ENCODE measurements around the gene FAM78A.
"Not testable (repeated sequence)": the region's sequence is repeated elsewhere in the genome, so short reads cannot be mapped to it uniquely, and the experiment has no call there.

FAM78A gene

GRCh38 chr9:131280660-131281059 lies 4.3 kb upstream of the FAM78A start:
- DNase-seq: no peak

GRCh38 chr9:131279863-131280570 lies 3.7 kb upstream of the FAM78A start:
- DNase-seq: no peak

DNA sequence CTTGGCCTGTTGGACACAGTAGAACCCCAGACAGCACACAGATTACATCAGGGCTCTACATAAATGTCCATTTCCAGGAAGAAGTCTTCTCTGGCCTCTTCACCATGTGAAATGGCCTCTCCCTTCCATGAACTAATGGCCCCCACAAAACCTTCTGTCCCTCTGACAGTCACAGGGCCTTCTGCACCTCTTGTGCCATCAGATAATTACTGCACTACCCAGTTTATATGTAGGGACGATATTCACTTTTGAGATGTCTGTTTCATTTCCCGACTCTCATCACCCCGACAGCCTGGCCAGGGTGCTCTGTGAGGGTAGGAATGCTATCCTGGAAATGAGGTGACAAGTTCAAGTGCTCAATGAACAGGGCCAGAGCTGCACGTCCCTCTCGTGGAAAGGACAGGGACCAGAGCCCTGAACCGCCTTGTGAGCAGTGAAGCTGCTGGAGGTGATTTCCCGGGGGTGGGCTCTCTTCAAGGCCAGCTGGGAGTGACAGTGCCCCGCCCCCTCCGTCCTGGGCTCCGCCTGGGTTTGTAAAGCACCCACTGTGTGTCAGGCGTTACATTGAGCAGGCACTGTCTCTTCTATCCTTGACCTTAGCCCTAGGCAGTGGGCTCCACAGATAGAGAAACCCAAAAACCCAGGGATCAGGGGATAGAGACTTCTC lies 3.0 kb upstream of the FAM78A start:
- no peak for DNase-seq

DNA sequence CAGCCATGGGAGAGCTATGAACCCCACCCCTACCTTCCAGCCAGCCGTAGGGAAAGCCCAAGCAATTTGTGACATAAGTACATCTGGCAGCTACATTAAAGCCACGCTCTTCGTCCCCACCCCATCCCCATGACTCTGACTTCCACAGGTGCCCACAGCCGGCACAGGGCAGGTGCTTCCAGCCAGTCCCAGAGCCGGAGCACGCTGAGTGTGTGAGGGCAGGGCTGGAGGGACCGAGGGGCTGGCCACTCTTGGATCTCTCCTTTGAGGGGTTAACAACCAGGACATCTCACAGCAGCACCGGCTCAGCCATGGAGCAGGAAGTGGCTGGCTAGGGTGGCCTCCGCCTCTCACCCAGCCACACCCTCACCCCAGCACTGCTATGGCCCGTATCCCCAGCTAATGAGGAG lies 2.4 kb upstream of the FAM78A start:
- peak; percentile 58 for DNase-seq

- peak; percentile 93 for DNase-seq
Measured at GRCh38 chr9:131277910-131278701, 1.8 kb upstream of the FAM78A start.

DNA sequence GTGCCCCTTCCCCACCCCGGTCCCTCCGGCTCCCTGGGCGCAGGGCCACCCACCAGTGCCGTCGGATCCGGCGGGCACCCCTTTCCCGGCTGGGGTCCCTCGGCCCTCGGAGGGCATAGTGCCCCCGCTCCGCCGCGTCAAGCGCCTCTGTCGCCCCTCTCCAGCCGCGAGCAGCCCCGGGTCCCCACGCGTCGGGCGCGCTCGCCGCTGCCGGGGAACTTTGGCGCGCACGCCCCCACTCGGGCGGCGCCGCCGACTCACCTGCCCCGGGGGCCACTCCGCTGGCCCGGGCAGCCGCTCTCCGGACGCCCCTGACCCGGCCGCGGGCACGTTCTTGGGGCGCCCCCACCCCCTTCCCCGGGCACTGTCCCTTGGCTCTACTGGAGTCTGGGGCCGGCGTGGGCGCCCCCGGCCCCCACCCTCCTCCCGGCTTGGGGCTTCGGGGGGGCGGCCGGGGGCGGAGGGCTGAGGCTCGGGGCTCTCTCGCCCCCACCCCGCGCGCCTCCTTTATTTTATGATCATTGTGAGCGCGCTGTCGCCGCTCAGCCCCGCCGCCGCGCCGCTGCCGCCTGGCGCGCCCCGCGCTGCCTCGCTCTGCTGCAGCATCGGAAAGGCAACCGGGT lies 1.1 kb upstream of the FAM78A start:
- DNase-seq: peak; percentile 54

- peak; percentile 62 for DNase-seq
Measured at GRCh38 chr9:131276891-131277286, 579 bp upstream of the FAM78A start.

DNA sequence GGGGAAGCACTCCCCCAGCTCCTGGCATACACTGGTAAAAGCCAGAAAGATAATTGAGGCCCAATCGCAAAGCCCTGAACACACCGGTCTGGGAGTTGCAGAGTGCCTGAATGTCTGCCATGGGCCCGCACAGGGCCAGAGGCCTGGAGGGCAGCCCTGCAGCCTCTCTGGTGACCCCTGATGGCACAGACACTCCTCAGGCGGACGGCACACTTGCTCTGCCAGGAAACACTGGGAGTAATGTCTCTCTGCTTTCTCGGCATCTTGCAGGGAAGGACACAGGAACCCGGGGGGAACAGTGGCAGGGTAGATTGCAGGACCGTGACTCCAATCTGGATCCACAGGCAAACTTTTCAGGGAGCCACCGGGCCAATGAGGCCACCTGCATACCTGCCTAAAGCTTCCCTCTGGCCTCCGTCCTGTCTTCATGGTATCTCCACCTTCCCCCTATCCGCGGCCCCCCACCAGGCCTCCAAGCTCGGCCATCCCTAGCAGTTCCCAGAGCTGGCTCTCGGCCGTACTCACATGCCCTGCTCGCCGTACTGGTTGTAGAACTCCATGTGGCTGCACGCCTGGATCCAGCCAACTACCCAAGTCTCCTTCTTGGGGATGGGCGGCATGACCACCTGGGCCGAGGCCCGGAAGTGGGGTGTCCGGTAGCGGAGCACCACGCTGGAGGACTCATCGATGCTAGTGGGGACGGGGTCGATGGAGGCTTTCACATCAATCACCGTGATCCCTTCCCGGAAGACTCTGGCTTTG lies 797 bp downstream of the FAM78A start:
- DNase-seq: peak; percentile 85

DNA sequence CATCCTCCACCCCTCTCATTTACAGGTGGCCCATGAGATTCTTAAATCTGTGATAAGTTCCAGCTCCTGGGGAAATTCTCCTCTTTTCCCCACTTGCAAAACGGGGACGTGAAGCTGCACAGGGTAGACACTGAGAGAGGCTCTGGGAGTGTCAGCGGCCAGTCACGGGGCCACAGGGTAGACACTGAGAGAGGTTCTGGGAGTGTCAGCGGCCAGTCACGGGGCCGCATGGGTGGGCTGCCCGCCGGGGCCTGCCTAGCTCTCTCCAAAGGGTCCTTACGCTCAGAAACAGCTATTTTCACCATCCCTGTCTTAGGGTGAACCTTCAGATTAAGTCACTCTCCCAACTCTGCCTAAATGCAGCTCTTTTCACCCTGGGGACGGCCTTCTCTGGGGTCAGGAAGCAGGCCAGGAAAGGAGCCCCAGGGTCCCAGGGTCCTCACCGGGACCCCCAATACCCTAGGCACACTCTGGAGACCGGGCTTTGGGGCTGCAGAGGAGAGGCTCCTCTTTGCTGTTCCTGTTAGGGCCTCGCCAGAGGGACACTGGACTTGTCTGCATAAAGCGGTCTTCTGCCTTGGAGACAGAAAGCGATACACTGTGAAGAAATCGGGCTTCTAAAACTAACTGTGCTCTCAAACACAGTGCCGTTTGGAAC lies 1.5 kb downstream of the FAM78A start:
- peak; percentile 79 for DNase-seq

GRCh38 chr9:131273856-131274673 lies 2.2 kb downstream of the FAM78A start:
- DNase-seq: peak; percentile 69

DNA sequence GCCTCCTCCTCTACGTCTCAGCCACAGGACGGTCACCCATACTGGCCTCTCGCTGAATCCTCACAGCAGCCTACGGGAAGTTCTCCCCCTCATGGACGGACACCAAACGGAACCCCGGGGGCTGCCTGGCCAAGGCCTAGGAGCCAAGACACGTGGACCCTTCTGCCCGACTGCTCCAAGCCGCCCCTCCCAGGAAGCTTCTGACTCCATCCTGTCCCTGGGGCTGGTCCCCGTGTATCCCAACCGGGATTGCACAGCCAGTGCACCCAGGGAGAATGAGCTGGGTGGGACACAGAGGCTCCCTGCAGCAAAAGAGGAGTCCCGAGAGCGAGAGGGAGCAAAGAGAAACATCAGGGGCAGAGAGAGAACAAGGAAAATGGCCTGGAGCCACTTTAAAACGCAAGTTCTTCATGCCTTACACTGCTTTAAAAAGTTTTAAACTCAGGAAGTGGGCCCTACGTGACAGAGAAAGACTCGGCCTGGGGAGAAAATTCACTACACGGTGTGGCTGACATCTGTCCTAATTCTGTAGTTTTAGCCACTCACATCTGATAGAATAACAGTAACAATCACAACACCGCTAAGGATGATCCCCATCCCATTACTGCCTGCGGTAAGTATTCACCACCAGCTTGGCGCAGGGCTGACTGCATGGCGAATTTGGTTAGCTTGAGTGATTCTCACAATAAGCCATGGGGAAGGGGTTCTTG lies 3.0 kb downstream of the FAM78A start:
- peak; percentile 71 for DNase-seq

DNA sequence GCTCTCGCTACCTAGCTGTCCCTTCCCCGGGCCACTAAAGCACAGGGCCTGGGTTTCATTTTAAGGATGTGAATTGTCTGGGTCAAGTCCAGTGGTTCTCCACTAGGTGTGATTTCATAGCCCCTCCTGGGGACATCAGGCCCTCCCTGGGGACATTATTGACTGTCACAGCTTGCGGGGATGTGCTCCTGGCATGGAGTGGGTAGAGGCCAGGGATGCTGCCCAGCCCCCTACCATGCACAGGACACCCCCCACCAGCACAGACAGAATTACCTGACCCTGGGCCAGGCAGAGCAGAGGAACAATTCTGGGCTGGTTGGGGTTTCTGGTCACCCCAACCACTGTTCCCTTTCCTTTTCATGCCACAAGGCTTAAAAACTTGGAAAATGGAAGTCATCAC lies 4.1 kb downstream of the FAM78A start:
- peak; percentile 22 for DNase-seq

GRCh38 chr9:131271506-131271931 lies 4.8 kb downstream of the FAM78A start:
- DNase-seq: peak; percentile 33

DNA sequence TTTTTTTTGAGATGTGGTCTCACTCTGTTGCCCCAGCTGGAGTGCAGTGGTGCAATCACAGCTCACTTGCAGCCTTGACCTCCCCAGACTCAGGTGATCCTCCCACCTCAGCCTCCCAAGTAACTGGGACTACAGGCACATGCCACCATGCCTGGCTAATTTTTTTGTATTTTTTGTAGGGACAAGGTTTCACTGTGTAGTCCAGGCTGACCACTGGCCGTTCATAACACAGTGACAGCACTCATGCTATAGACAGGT lies 5.4 kb downstream of the FAM78A start:
- DNase-seq: not testable (repeated sequence)

GRCh38 chr9:131270171-131271015 lies 5.9 kb downstream of the FAM78A start:
- DNase-seq: peak; percentile 87

DNA sequence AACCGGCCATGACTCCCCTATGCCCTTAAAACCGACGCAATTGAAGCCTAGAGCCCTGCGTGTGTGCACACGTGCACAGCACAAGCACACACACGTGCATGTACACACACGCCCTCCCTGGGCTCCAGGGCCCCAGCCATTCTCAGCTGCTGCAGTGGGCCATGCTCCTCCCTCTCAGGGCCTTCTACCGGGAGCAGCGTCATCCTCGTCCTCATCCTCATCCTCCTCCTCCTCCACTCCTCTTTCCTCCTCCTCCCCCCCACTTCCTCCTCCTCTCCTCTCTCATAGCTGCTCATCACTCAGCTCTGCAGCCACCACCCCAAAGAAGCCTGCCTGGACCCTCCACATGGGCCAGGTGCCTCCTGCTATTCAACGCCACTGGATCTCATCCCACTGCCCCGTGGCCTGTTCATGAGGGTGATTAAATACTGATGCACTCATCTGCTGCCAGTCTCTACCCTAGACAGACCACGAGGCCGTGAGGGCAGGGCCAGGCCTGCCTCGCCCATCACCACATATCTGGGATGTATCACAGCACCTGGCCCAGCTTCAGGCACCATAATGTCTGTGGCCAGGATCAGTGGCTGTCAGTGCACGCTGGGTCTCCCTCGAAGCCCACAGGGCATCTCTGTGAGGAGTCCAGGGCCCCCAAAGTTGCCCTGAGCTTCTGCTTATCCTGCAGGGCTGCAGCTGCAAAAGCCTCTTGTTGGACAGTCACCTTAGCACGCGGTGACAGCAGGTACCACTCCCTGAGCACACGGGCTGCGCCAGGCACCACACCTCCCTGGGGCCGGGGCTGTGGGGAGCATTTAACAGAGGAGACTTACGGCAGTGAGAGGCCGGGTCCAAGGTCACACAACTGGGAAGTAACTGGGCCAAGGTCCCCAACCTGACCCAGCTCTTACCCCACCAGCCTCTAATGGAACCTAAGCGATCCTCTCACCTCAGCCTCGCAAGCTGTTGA lies 9.8 kb downstream of the FAM78A start:
- peak; percentile 9 for DNase-seq

DNA sequence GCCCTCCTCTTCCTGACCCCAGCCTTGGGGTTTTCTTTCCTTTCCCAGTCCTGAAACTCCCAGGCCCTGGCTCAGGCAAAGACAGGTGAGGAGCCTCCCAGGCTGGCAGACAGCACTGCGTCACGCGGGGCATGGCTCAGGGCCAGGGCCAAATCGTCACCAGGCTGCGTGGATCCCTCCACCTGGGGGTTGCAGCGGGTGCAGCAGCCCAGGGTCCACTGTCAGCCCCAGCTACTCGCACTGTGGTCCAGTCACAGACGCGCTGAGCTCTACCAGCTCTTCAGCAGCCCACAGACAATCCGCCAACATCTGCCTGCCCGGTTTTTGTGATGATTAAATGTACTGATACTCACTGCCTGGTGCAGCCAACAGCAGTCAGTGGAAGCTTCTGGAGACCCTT lies 12.1 kb downstream of the FAM78A start:
- DNase-seq: peak; percentile 30

- DNase-seq: no peak
Measured at GRCh38 chr9:131263701-131264100, 12.6 kb downstream of the FAM78A start.

DNA sequence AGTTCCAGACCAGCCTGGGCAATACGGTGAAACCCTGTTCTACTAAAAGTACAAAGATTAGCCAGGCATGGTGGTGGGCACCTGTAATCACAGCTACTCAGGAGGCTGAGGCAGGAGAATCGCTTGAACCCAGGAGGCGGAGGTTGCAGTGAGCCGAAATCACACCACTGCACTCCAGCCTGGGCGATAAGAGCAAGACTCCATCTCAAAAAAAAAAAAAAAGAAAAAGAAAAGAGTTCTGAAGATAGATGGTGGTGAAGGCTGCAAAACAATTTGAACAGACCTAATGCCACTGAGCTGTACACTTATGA lies 13.3 kb downstream of the FAM78A start:
- DNase-seq: not testable (repeated sequence)

All from hematopoietic multipotent progenitor cell treated with erythropoietin and hydrocortisone succinate and interleukin-3 and kit ligand, for 6 days (in vitro differentiated cells).